GM04504 (cell line): ENCODE data around the gene IP6K3.

Experiments used
- DNase-seq: peaks from one replicate; pipeline ENCODE4 v3.0.0-alpha.2; 2012; ENCODE audit warnings: low read depth

Gene IP6K3

GRCh38 chr6:33672808-33673207, 73.9 kb downstream of the IP6K3 start:
- DNase-seq, result peak; percentile 95

DNA sequence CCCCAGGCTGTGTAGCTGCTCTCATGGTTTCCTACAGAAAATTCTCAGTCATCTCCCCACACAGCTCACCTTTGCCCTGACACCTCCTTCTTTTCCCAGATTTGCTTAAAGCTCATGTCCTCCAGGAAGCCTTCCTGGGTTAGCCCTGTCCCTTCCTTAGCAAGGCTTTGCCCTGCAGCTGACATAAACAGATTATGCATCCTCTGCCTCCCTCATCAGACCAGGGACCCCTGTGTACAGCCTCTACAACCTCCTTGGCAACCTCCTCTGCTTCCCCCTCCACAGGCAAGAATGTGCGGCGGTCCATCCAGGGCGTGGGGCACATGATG, 75.0 kb downstream of the IP6K3 start:
- DNase-seq, result no peak
